SK-N-SH (cell line): Measurements from ENCODE around the gene CHST15.
"Not testable (repeated sequence)": the region's sequence is repeated elsewhere in the genome, so short reads cannot be mapped to it uniquely, and the experiment has no call there.

Source experiments
- ELF1 ChIP-seq: IDR thresholded peaks from 2 replicates; pipeline ENCODE4 v1.4.0; 2012
- EP300 ChIP-seq, 2 experiments: IDR thresholded peaks; 2 replicates each; pipeline versions ENCODE4 v1.4.0 to v1.6.1; 2012; ENCODE audit warnings: borderline replicate concordance in 1 of 2, low read depth in 1 of 2, low read length in 1 of 2
- FOXJ3 ChIP-seq: sonication (generic); formaldehyde crosslinking; IDR thresholded peaks from 2 replicates; pipeline ENCODE4 v1.5.1; 2020; ENCODE audit warnings: mild to moderate bottlenecking, missing genetic modification reagents
- GATA2 ChIP-seq: sonication (generic); formaldehyde crosslinking; IDR thresholded peaks from 2 replicates; pipeline ENCODE4 v1.5.0; 2020; ENCODE audit warnings: mild to moderate bottlenecking, missing genetic modification reagents
- JUND ChIP-seq: IDR thresholded peaks from 2 replicates; pipeline ENCODE4 v1.4.0; 2012
- MEF2A ChIP-seq: IDR thresholded peaks from 2 replicates; pipeline ENCODE4 v1.4.0; 2012; ENCODE audit warnings: low read depth, borderline replicate concordance
- NRF1 ChIP-seq: IDR thresholded peaks from 2 replicates; pipeline ENCODE4 v1.6.1; 2012; ENCODE audit warnings: low read depth, mild to moderate bottlenecking, low read length
- SMC3 ChIP-seq: IDR thresholded peaks from 2 replicates; pipeline ENCODE4 v1.6.1; 2012; ENCODE audit warnings: low read depth, low read length, improper control_type of control experiment
- TEAD4 ChIP-seq: IDR thresholded peaks from 2 replicates; pipeline ENCODE4 v1.4.0; 2012; ENCODE audit warnings: mild to moderate bottlenecking, borderline replicate concordance; ENCODE audit not compliant: insufficient read depth
- TF ChIP-seq, protein P1 (sequence below): fragments of 200-600 bp; sonication (generic); IDR thresholded peaks from 2 replicates; pipeline ENCODE4 v1.6.1; 2017; ENCODE audit warnings: antibody characterized with exemption, mild to moderate bottlenecking, moderate library complexity

DNA sequence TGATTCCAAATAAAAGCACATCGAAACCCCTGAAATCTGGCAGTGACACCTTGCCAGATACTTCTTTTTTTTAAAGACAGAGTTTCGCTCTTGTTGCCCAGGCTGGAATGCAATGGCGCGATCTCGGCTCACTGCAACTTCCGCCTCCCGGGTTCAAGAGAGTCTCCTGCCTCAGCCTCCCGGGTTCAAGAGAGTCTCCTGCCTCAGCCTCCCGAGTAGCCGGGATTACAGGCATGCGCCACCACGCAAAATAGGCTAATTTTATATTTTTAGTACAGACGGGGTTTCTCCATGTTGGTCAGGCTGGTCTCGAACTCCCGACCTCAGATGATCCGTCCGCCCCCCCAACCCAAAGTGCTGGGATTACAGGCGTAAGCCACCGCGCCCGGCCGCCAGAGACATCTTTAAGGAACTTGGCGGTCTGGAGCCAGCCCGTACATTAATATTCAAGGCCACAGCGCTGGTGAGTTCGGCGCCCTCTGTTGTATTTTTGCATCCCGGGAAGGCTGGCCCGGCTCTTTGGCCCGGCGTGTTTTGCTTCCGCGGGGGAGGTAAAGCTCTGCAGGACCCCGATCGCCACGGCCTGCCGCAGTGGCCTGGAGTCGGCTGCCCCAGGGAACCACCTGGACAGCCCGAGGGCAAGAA lies 498 bp upstream of the CHST15 start:
- TF ChIP-seq FOXJ3 (CRISPR knock-in tag); EP300 (IDR thresholded peaks at IDR 0.05; ENCODE audit: borderline replicate concordance in 1 of 2, low read depth in 1 of 2, low read length in 1 of 2); SMC3; MEF2A; TEAD4; ELF1; NRF1; JUND; GATA2 (CRISPR knock-in tag): not testable (repeated sequence)
- TF ChIP-seq, protein P1, sequence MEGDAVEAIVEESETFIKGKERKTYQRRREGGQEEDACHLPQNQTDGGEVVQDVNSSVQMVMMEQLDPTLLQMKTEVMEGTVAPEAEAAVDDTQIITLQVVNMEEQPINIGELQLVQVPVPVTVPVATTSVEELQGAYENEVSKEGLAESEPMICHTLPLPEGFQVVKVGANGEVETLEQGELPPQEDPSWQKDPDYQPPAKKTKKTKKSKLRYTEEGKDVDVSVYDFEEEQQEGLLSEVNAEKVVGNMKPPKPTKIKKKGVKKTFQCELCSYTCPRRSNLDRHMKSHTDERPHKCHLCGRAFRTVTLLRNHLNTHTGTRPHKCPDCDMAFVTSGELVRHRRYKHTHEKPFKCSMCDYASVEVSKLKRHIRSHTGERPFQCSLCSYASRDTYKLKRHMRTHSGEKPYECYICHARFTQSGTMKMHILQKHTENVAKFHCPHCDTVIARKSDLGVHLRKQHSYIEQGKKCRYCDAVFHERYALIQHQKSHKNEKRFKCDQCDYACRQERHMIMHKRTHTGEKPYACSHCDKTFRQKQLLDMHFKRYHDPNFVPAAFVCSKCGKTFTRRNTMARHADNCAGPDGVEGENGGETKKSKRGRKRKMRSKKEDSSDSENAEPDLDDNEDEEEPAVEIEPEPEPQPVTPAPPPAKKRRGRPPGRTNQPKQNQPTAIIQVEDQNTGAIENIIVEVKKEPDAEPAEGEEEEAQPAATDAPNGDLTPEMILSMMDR = not testable (repeated sequence)
